GM19035 (cell line): ENCODE data around the gene DLEC1.
"Not testable (repeated sequence)": the region's sequence is repeated elsewhere in the genome, so short reads cannot be mapped to it uniquely, and the experiment has no call there.

Source experiments
- ATAC-seq: cut with Tn5 transposase; IDR thresholded peaks from one replicate; pipeline ENCODE4 v1.9.1; 2021; ENCODE audit not compliant: unreplicated experiment

The DLEC1 gene

GRCh38 chr3:38119821-38120692 lies 81.0 kb downstream of the DLEC1 start:
- no peak for ATAC-seq

DNA sequence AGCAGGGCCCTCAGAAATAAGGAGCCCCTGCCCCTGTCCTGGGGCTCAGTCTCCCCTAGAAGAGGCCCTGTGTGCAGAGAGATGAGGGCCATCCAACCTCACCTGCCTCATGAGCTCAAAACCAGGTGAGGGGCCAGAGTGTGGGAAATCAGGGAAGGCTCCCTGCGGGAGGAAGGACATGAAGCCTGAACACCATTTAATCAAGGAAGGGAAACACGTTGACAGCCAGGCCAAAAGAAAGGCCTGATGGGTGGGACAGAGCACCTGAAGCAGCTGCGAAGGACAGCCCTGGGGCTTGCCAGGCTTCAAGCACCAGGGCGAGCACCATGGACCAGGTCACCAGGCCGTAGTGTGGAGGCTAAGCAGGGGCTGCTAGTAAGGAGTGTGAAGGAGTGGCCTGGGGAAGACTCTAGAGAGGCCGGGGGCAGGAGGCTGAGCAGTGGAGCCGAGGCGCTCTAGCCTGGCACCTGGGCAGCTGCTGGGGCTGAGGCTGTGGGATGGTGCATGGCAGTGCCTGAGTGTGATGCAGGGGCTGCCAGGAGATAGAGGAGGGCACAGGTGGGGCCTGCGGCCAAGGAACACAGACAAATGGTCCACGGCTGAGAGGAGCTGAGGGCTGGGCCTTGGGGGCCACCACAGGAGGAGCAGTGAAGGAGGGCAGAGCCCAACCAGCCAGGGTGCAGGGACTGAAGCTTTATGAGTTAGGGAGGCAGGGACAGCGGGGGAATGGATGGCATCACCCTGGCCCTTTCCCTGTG lies 81.9 kb downstream of the DLEC1 start:
- no peak for ATAC-seq

DNA sequence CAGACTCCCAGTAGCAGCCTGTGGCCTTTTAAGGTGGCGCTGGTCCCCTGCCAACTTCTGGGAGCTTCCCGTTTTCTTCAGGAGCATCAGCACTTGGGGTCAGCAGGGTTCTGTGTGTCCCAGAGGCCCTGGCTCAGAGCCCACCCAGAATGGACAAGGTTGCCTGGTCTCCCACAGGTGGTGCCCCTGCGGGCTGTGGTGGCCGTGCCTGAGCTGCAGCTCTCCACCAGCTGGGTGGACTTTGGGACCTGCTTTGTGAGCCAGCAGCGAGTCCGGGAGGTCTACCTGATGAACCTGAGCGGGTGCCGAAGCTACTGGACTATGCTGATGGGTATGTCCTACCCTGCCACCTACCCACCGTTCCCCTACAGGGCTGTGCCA lies 82.4 kb downstream of the DLEC1 start:
- no peak for ATAC-seq

DNA sequence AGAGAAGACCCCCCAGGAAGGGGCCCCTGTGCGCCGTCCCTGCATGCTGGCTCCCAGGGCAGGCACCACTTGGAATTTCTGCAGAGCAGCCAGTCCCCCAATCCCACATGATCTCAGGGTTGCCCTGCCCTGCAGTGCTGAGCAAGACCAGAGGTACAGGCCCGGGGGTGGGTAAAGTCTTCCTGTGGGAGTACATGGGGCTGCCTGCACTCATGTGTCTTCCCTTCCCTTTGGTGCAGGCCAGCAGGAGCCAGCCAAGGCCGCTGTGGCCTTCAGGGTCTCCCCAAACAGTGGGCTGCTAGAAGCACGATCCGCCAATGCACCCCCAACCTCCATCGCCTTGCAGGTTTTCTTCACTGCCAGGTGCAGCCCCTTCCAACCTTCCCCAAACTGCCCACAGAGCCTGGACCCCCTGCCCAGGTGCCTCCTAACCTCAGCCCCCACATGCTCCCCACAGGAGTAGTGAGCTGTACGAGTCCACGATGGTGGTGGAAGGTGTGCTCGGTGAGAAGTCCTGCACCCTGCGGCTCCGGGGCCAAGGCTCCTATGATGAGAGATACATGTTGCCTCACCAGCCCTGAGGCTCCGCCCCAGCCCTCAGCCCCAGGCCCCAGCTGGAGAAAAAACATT lies 82.9 kb downstream of the DLEC1 start:
- no peak for ATAC-seq

DNA sequence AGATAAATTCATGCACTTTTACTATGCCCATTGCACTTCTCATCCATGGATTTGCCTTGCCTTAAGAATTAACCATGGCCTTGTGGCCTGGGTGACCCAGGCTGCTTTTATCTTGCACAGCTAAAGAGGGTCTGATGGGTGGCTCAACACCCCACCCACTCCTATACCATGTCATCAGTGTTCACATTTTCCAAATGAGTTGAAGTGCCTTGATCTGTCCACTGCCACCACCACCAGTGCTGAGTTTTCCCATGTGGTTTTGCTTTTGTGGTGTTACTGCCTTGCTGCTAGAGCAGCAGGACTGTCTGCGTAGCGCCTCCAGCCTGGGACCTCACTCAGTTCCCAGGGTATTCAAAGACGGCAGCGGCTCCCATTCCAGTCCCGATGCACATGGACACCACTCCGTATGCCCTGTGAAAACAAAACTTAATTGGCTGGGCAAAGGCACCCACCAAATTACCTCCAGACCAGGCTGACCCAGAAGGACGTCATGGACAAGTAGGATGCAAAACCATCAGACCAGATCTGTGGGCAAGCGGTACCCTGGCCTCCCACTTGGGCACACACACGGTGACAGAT lies 83.8 kb downstream of the DLEC1 start:
- ATAC-seq: no peak

- ATAC-seq: no peak
These were observed 85.5 kb downstream of the DLEC1 start for GRCh38 chr3:38124324-38125122.

DNA sequence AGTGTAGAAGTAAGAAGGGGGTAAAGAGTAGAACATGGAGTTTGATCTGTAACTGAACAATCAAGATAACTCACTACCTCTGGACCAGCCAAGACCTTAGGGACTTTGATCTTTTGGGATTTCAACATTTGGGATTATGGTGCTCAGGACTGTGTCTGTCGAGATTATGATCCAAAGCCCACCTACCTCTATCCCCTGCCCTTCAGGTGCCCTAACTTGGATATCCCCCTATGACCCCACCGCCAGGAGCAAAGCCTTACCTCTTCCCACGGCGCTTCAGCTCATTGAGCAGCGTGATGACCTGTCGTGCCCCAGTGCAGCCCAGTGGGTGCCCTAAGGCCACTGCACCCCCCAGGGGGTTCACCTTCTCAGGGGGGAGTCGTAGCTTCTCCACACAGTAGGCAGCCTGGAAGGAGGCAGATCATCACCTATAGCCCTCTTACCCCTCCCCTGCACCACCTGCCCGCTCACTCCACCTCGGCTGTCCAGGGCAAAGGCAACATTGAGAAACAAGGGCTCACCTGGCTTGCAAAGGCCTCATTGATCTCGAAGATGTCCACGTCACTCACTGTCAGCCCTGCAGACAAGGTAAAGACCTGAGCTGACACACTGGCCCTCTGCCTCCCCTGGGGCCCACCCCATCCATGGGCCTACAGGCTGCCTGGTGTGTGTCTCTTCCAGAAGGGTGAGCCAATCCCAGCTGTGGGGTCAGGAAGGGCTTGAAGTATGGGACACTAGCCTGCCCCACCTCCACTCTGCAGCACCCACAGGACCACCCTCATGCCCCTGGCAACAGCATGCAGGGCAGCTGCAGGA lies 86.5 kb downstream of the DLEC1 start:
- ATAC-seq: no peak

DNA sequence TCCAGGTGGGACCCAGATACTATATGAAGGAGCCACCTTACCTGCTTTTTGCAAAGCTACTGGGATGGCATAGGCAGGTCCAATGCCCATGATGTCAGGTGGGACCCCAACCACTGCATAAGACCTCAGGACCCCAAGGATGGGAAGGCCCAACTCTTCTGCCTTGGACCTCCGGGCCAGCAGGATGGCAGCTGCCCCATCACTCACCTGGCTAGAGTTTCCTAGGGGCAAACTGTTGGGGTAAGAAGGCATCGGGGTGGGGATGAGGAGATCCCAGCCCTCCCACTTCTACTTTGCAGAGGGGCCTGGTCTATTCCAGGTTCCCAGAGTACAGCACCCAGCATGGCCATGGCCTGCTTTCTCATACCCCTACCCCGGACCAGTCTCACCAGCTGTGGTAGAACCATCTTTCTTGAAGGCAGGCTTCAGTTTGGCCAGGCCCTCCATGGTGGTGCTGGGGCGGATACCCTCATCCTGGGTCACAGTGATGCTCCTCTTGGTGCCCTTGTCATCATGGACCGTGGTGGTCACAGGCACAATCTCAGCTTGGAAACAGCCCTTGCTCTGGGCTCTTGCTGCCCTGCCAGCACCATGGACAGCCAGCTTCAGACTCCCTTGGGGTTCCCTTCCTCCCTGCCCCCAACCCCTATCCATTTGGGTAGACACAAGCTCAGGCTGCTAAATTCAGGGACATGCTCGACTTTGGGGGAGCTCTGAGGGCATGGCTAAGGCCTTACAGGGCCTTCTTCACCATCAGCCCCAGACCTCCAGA lies 87.3 kb downstream of the DLEC1 start:
- ATAC-seq: no peak

DNA sequence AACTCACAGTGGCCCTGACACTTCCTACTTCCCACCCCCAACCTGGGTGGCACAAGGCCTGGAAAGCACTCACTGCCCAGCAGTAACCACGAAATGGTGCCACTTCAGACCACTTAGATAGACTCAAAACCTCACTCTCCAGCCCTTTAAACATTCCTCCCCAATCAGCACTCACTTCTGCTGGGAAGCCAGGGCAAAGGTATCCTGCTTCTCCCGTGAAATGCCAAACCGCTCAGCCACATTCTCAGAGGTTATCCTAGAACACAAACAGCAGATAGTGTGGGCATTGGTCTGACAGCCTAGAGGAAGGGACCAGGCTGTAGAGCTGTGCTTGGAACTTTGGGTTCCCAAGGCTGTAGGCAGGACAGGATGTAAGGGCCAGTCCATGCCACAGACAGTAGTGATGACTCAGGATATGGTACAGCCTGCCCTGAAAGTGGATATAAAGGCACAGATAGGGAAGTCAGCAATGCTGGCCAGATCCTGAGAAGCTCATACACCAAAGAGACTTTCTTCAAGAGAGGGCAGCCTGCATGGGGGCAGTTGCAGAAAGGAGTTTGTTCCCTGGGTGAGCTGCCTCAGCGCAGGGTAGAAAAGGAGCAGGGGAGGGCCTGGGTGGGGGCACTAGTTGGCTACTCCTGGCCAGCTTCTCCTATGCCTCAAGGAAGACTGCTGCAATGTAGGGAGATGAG lies 88.7 kb downstream of the DLEC1 start:
- ATAC-seq: no peak

DNA sequence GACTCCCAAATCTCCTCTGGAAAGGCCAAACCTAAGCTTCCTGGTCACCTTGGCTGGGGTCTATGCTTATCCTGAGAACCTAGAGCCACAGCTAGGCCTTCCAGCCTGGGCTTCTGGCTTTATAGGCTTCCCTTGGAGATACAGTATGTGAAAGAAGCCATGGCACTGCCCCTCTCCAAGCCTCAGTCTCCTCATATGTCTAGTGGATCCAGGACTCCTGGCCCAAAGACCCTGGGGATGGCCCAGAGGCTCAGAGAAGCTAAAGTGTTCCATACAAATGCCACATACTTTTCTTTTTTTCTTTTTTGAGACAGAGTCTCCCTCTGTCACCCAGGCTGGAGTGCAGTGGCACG lies 89.3 kb downstream of the DLEC1 start:
- ATAC-seq: no peak

DNA sequence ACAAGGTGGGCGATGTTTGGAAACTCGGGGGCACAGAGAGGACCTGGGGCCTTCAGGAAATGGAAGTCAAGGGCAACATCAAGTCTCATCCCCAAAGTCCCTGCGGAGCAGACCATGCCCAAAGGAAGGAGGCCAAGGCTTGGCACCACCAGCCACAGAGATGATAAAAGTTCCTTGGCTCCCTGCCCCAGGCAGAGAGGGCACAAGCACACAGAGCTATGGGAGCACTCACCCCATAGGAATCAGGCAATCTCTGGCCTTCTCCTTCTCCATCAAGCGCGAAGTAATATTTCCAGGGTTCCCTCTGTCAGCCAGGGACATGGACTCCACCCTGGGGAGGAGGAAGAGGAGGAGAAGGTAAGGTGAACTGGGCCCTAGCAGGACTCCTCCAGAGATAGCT lies 90.0 kb downstream of the DLEC1 start:
- no peak for ATAC-seq

GRCh38 chr3:38130631-38131065 lies 91.6 kb downstream of the DLEC1 start:
- no peak for ATAC-seq

- no peak for ATAC-seq
These were observed 92.8 kb downstream of the DLEC1 start for GRCh38 chr3:38131621-38132369.

DNA sequence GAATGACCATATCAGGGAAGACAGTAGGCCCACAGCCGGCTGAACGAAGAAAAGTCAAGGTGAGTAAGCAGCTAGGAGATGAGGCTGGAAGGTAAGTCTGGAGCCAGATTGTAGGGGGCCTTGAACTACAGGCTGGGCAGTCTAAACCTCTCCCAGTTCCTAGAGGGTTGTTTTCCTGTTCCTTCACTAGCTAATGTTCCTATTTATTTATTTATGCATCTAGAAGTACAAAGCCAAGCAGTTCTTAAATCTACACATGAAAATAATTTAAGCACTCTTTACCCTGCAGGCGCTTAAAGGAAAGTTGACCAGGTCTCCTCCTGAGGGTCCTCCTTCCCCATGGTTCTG lies 94.2 kb downstream of the DLEC1 start:
- ATAC-seq: no peak

DNA sequence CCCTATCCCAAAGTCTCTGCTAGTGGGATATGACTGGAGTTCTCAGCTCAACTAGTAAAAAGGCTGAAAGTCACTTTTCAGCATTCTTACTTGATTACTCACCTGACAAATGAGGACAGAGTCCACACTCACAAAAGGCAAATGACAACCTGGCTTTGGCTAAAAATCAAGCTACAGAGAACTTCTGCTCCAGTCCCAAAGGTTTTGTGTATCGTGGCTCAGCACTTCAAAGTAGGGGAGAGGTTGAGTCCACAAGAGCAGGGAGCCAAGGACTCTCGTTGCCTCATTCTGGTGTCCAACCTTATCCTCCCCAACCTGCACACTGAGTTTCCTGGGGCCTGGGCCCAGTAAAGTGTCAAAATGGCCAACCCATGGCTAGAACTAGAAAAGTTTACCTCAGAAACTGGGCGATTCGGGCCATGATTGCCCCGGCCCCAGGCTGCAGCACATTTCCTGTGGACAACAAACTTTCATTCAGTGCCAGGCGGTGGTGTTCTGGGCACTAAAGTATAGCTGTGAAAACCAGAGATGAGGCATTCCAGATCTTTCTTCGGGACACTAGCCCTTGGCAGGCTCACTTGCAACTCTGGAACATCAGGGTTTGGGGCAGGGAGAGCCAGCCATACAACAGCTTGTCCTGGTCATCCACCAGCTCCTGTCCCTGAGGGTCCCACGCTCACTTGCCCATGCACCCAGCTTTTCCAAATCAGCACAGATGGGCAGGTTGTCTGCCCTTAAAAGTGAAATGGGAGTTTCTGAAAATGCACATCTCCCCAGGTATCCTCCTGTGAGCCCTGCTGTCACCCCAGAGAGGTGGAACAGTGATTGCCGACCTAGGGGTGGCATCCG lies 94.8 kb downstream of the DLEC1 start:
- ATAC-seq: no peak

DNA sequence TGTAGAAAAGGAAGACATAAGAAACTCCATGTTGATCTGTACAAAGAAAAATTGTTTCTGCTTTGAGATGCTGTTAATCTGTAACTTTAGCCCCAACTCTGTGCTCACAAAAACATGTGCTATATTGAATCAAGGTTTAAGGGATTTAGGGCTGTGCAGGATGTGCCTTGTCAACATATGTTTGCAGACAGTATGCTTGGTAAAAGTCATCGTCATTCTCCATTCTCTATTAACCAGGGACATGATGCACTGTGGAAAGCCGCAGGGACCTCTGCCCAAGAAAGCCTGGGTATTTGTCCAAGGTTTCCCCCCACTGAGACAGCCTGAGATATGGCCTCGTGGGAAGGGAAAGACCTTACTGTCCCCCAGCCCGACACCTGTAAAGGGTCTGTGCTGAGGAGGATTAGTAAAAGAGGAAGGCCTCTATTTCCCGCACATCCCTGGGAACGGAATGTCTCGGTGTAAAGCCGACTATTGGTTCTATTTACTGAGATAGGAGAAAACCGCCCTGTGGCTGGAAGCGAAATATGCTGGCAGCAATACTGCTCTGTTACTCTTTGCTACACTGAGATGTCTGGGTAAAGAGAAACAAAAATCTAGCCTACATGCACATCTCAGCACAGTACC lies 95.6 kb downstream of the DLEC1 start:
- not testable (repeated sequence) for ATAC-seq
